NCI-H2029 (cell line): Measurements from ENCODE around the gene TRMT61A.

ENCODE experiments used
- DNase-seq: peaks from one replicate; lab custom pipeline; 2025; lab: John Stamatoyannopoulos, UW

Gene TRMT61A

GRCh38 chr14:103547455-103547940 is 18.5 kb downstream of the TRMT61A start:
- no peak for DNase-seq

- DNase-seq: no peak
Measured at GRCh38 chr14:103547941-103548462, 19.0 kb downstream of the TRMT61A start.

GRCh38 chr14:103548463-103549351 is 19.7 kb downstream of the TRMT61A start:
- no peak for DNase-seq

GRCh38 chr14:103549361-103550311 is 20.6 kb downstream of the TRMT61A start:
- DNase-seq: no peak

- DNase-seq: no peak
Measured at GRCh38 chr14:103550451-103551337, 21.7 kb downstream of the TRMT61A start.

- no peak for DNase-seq
Measured at GRCh38 chr14:103551338-103551762, 22.4 kb downstream of the TRMT61A start.

GRCh38 chr14:103552011-103552845 is 23.2 kb downstream of the TRMT61A start:
- DNase-seq: no peak

- DNase-seq: no peak
Measured at GRCh38 chr14:103552846-103553210, 23.8 kb downstream of the TRMT61A start.

- DNase-seq: no peak
Measured at GRCh38 chr14:103555559-103556337, 26.8 kb downstream of the TRMT61A start.

- DNase-seq: no peak
Measured at GRCh38 chr14:103556946-103557758, 28.2 kb downstream of the TRMT61A start.

- no peak for DNase-seq
Measured at GRCh38 chr14:103558071-103558882, 29.3 kb downstream of the TRMT61A start.

- DNase-seq: no peak
Measured at GRCh38 chr14:103559766-103560165, 30.8 kb downstream of the TRMT61A start.

GRCh38 chr14:103560691-103561090 is 31.7 kb downstream of the TRMT61A start:
- no peak for DNase-seq

- no peak for DNase-seq
Measured at GRCh38 chr14:103561381-103562178, 32.6 kb downstream of the TRMT61A start.

- no peak for DNase-seq
Measured at GRCh38 chr14:103562179-103562428, 33.1 kb downstream of the TRMT61A start.

GRCh38 chr14:103562429-103563225 is 33.6 kb downstream of the TRMT61A start, which contains the start of the genes BAG5 and COA8:
Gene BAG5, minus strand, starts transcription at chr14:103562657. Its CDS starts 1,493 bp downstream, at chr14:103561164.
Gene COA8, plus strand, starts transcription at chr14:103562960. Its CDS starts 42 bp downstream, at chr14:103563002.
- DNase-seq: peak; percentile 59
